Calu3 (cell line): ENCODE results near the gene OBP2B. TPM values are rescaled to one million over a fixed set of nuclear protein-coding genes. Genes with fewer than 3 reads are reported as not detected.
"Not testable (repeated sequence)": the region's sequence is repeated elsewhere in the genome, so short reads cannot be mapped to it uniquely, and the experiment has no call there.

ENCODE experiments used
- BruUV-seq: library from RNA; stranded (reverse); fragments of 400-500 nt; replicated peaks from 2 replicates; lab custom pipeline; 2021; lab: Mats Ljungman, UMichigan
- CTCF ChIA-PET: fragments of 300-600 bp; sonication (Branson Sonifier 250); formaldehyde crosslinking; loops from one replicate; lab custom pipeline; 2022; ENCODE audit warnings: antibody characterized with exemption; lab: Charles Lee
- DNase-seq: peaks from one replicate; pipeline ENCODE4 v3.0.0; 2022
- H3K27ac Mint-ChIP-seq: one replicate; pipeline ENCODE4 v1.8.0; 2022; ENCODE audit warnings: mixed read lengths; ENCODE audit not compliant: unreplicated experiment
- H3K27me3 Mint-ChIP-seq: one replicate; pipeline ENCODE4 v1.8.0; 2022; ENCODE audit warnings: mixed read lengths; ENCODE audit not compliant: unreplicated experiment
- H3K36me3 Mint-ChIP-seq: one replicate; pipeline ENCODE4 v1.8.0; 2022; ENCODE audit warnings: mild to moderate bottlenecking, moderate library complexity, mixed read lengths; ENCODE audit not compliant: insufficient read depth, unreplicated experiment
- H3K4me1 Mint-ChIP-seq: one replicate; pipeline ENCODE4 v1.8.0; 2022; ENCODE audit warnings: mild to moderate bottlenecking, low read depth, mixed read lengths; ENCODE audit not compliant: unreplicated experiment
- H3K4me3 Mint-ChIP-seq: one replicate; pipeline ENCODE4 v1.8.0; 2022; ENCODE audit warnings: mild to moderate bottlenecking, low read depth, moderate library complexity, mixed read lengths; ENCODE audit not compliant: unreplicated experiment
- H3K9me3 Mint-ChIP-seq: one replicate; pipeline ENCODE4 v1.8.0; 2022; ENCODE audit warnings: low read depth, mixed read lengths; ENCODE audit not compliant: unreplicated experiment
- CTCF ChIP-seq: fragments of 200-600 bp; IDR thresholded peaks from one replicate; pipeline ENCODE4 v1.8.0; 2022; ENCODE audit warnings: antibody characterized with exemption; ENCODE audit not compliant: unreplicated experiment
- intact Hi-C: fragments of 100-400 bp; cut with micrococcal nuclease; formaldehyde crosslinking; loops from one replicate; pipeline ENCODE4 v1.10.0; 2022; ENCODE audit not compliant: unreplicated experiment
- total RNA-seq: library from RNA; stranded (reverse); gene quantifications from 2 replicates; pipeline ENCODE4 v1.2.3, GENCODE V29; 2022

The OBP2B gene
- total RNA-seq, 1 experiment from 2014 or later = not detected

DNA sequence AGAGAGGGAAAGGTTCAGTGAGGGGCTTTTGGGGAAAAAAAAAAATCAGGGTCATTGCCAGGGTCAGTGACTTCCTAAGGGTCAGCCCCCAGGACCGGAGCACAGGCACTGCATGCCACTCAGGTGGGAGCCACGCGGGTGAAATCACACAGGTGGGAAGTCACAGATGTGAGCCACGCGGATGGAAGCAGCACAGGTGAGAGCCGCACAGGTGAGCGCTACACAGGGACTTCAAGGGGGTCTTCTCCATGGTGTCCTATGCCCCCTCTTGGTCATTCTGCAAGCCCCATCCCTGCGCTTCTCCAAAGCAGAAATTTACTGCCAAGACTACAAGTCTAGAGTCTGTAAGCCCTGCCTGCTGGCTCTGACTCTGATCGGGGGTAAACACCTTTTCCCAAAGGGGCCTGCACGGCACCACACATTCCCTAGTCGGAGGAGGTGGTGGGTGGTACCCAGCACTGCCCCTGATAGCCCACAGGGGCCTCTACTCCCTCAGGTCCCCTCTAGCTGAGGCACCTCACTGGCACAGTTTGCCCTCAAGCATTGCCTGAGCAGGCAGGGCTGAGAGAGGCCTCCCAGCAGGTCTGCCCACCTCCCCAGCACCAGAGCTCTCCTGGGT is 18.3 kb upstream of the OBP2B start:
- Mint-ChIP-seq H3K27me3 (peaks cover 37% of the 10 kb centered on the region), H3K4me3 (no peak overlapping the region), H3K9me3 (no peaks in the 10 kb centered on the region), H3K36me3 (no peaks in the 10 kb centered on the region), H3K27ac (no peak overlapping the region), H3K4me1 (no peaks in the 10 kb centered on the region)
- CTCF ChIA-PET = no interaction called here
- no peak for DNase-seq
- BruUV-seq = no TSS peak
- intact Hi-C loops = no loop called here
- TF ChIP-seq CTCF = no peak

DNA sequence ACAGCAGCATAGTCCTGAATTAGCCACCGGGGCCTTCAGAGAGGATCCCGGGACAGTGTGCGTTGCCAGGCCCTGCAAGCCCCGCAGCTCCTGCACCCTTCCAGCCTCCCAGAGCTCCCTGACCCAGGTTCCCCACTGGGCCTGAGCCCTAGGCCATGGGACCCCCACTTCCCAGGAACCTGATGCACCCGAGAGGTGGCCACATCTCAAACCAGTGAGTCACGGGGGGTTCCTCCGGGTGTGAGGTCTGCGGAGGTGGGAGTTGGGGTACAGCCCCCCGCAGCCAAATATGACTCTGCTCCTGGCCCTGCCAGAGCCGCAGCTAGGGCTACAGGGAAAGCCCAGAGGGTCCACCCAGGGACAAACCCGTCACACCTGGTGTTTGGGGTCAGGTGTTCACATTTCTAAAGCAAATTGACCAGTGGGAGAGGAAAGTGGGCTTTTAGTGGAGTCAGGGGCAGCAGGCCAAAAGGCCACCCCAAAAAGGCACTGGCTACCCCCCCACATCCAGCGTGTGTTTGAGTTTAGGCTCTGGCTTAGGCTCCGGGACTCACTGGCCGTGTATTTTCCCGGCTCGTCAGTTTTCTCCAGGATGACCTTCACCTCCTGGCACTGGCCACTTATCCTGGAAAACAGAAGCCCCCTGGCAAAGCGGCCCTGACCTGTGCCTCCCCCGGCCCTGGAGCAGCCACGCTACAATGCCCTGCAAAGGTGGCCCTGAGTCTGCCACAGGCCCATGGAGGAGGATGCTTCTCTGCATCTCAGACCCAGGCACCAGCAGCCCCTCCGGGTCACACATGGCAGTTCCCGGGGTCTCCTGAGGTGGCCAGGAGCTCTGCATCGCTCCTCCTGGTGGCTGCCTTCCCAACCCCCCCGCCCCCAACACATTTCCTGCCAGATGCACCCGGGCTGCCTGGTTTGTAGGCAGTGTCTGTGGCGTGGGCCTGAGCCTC is 17.4 kb upstream of the OBP2B start:
- Mint-ChIP-seq H3K4me3 (no peak overlapping the region), H3K4me1 (no peaks in the 10 kb centered on the region), H3K36me3 (no peaks in the 10 kb centered on the region), H3K27me3 (peaks cover 31% of the 10 kb centered on the region), H3K27ac (no peak overlapping the region), H3K9me3 (no peaks in the 10 kb centered on the region)
- no peak for DNase-seq
- BruUV-seq = no TSS peak
- CTCF ChIA-PET = no interaction called here
- intact Hi-C loops = no loop called here
- TF ChIP-seq CTCF = no peak

DNA sequence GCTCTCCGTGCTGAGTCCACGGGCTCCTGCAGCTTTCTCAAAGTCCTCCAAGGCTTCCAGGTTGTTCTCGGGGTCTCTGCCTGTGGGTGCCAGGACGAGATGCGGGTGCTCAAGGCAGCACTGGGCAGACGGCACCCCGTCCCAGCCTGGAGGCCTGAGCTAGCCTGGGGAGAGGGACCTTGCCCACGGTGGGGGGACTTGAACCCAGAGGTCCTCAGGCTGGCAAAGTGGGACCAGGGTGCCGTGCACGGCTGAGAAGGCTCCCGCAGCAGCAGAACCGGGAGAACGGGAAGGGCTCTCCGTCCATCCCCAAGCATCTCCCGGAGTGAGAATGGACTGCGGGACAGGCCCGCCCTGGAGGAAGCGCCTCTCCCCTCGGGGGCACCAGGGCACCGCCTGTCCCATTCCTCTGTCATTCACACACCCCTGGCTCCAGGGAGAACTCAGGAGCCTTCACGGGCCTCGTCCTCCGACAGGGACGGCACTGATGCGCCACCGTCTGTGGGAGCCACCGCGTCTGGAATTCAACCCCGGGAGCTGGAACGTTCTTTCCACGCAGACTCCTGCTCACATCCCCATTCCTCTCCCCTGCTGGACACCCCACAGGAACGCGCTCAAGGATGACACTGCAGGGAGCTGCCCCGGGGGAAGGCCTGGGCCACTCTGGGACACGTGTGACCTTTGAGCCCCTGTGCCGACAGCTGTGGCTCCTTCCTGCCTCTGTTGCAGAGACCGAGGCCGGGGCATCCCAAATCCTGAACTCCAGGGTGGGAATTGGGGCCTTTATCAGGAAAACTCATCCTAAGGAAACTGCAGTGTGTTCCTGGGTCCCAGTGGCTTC is 16.3 kb upstream of the OBP2B start:
- H3K36me3 Mint-ChIP-seq = no peaks in the 10 kb centered on the region
- no peaks in the 10 kb centered on the region for H3K9me3 Mint-ChIP-seq
- TF ChIP-seq CTCF = no peak
- no peak overlapping the region for H3K27ac Mint-ChIP-seq
- no peak overlapping the region for H3K4me3 Mint-ChIP-seq
- peaks cover 30% of the 10 kb centered on the region for H3K27me3 Mint-ChIP-seq
- H3K4me1 Mint-ChIP-seq = no peaks in the 10 kb centered on the region
- no peak for DNase-seq
- BruUV-seq = no TSS peak
- CTCF ChIA-PET = no interaction called here
- intact Hi-C loops = no loop called here

- Mint-ChIP-seq H3K4me3 (no peak overlapping the region), H3K36me3 (no peaks in the 10 kb centered on the region), H3K27ac (no peak overlapping the region), H3K27me3 (peaks cover 30% of the 10 kb centered on the region), H3K9me3 (no peaks in the 10 kb centered on the region), H3K4me1 (no peaks in the 10 kb centered on the region)
- no peak for DNase-seq
- intact Hi-C loops = no loop called here
- no peak for TF ChIP-seq CTCF
- BruUV-seq = no TSS peak
- CTCF ChIA-PET = no interaction called here
These were observed 15.7 kb upstream of the OBP2B start for GRCh38 chr9:133224762-133225161.

GRCh38 chr9:133223159-133223756 is 14.2 kb upstream of the OBP2B start:
- H3K4me1 Mint-ChIP-seq, H3K4me3 Mint-ChIP-seq, H3K9me3 Mint-ChIP-seq, H3K27ac Mint-ChIP-seq, DNase-seq, BruUV-seq, H3K36me3 Mint-ChIP-seq, CTCF ChIA-PET, intact Hi-C loops: not testable (repeated sequence)
- H3K27me3 Mint-ChIP-seq = peaks cover 31% of the 10 kb centered on the region

DNA sequence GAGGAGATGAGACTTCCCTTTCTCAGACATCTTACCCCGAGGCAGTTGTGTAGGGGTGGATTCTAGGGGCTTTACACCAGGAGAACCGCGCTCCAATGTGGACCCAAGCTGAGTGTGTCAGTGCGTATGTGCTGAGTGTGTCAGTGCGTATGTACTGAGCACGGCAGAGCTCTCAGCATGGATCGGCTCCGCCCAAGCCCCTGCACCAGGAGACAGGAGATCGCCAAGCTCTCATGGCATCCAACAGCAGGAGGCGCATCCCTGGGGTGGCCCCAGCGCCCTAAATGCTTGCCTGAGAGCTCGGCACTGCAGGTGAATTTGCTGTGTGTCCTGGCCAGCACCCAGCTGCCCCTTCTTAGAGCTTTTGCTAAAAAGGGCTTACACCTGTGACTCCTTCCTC is 12.9 kb upstream of the OBP2B start:
- DNase-seq, intact Hi-C loops, H3K27ac Mint-ChIP-seq, H3K4me1 Mint-ChIP-seq, BruUV-seq, H3K9me3 Mint-ChIP-seq, CTCF ChIA-PET, H3K36me3 Mint-ChIP-seq, H3K4me3 Mint-ChIP-seq: not testable (repeated sequence)
- peaks cover 44% of the 10 kb centered on the region for H3K27me3 Mint-ChIP-seq
